Stomach (tissue), 9 donors: ENCODE results near the gene KCNK16. TPM values are rescaled to one million over a fixed set of nuclear protein-coding genes. Genes with fewer than 3 reads are reported as not detected.

Experiments used
- DNase-seq, 2 donors: peaks; one replicate each; pipeline versions ENCODE4 v3.0.0 to v3.0.0-alpha.2; 2013 to 2019
- H3K27ac ChIP-seq, 5 donors: fragments of 200-600 bp in 4 of 5; sonication (generic) in 4 of 5; one replicate each; pipeline ENCODE4 v1.5.1; 2013 to 2019; ENCODE audit warnings: mild to moderate bottlenecking in 1 of 5, moderate library complexity in 1 of 5
- H3K27me3 ChIP-seq, 3 donors: fragments of 200-600 bp; sonication (generic); one replicate each; pipeline ENCODE4 v1.5.1; 2017 to 2019; ENCODE audit warnings: mixed run types in 1 of 3
- H3K36me3 ChIP-seq, 4 donors: fragments of 200-600 bp; sonication (generic); 1 replicate in 3 of 4; 2 replicates in 1 of 4; pipeline ENCODE4 v1.5.1; 2016 to 2019
- H3K4me1 ChIP-seq, 4 donors: fragments of 200-600 bp; sonication (generic); one replicate each; pipeline ENCODE4 v1.5.1; 2016 to 2019
- H3K4me3 ChIP-seq, 4 donors: fragments of 200-600 bp; sonication (generic) in 3 of 4; one replicate each; pipeline ENCODE4 v1.5.1; 2016 to 2019; ENCODE audit warnings: mild to moderate bottlenecking in 1 of 4
- H3K9me3 ChIP-seq, 4 donors: fragments of 200-600 bp; sonication (generic); one replicate each; pipeline ENCODE4 v1.5.1; 2016 to 2019
- CTCF ChIP-seq, 7 experiments: fragments of 450-650 bp in 4 of 7; fragments of 200-600 bp in 3 of 7; sonication (generic) in 3 of 7; IDR thresholded peaks; one replicate each; pipeline ENCODE4 v1.5.1; 2016 to 2019; ENCODE audit warnings: antibody characterized with exemption in 7 of 7, control low read depth in 2 of 7, mild to moderate bottlenecking in 1 of 7
- EP300 ChIP-seq: sonication (generic); formaldehyde crosslinking; IDR thresholded peaks from one replicate; pipeline ENCODE4 v1.6.1; 2017; ENCODE audit warnings: antibody characterized with exemption
- POLR2A ChIP-seq, 4 donors: fragments of 450-650 bp; IDR thresholded peaks; one replicate each; pipeline ENCODE4 v1.6.1; 2016; ENCODE audit warnings: antibody characterized with exemption in 4 of 4, control low read depth in 2 of 4, mild to moderate bottlenecking in 1 of 4, moderate library complexity in 1 of 4
- POLR2AphosphoS5 ChIP-seq, 3 donors: sonication (generic); formaldehyde crosslinking; IDR thresholded peaks; one replicate each; pipeline ENCODE4 v1.6.1; 2016; ENCODE audit warnings: antibody characterized with exemption in 3 of 3
- WGBS, 5 donors: extraction: QIAGEN DNeasy Blood & Tissue Kit in 3 of 5; methylation state at CpG; one replicate each; pipeline versions ENCODE4 v1.1.5 to v1.1.7; 2013 to 2018; 5-methylcytosine and 5-hydroxymethylcytosine counted together
- intact Hi-C: fragments of 100-400 bp; cut with DNase I; formaldehyde crosslinking; loops from one replicate; pipeline ENCODE4 v1.15.1; 2023; ENCODE audit warnings: low total_unique reads
- polyA plus RNA-seq, 3 donors: library from polyadenylated mRNA; stranded (reverse); fragments of 200-250 nt; gene quantifications; one replicate each; pipeline ENCODE4 v1.2.3, GENCODE V29; 2013
- total RNA-seq, 5 donors: library from RNA; depleted of rRNA; stranded (reverse); fragments of >200 nt; gene quantifications; one replicate each; pipeline versions ENCODE4 v1.1.0 to v1.2.3, GENCODE V29; 2014 to 2016
- donor health status: healthy with polysubstance abuse.
- donor health status: Bipolar disorder and iron deficiency.
- donor health status: healthy.

KCNK16 gene
- total and polyA plus RNA-seq, 8 donors = 0.37 to 0.73 TPM; not detected in 6

- DNase-seq = no peak
- intact Hi-C loops = no loop called here
- no peaks in the 10 kb centered on the region for H3K9me3 ChIP-seq
- H3K27ac ChIP-seq = no peak overlapping the region
- peaks cover 0 to 2% (median 0%) of the 10 kb centered on the region in 3 donors for H3K27me3 ChIP-seq
- peaks cover 0 to 8% (median 5%) of the 10 kb centered on the region in 4 donors for H3K4me1 ChIP-seq
- H3K36me3 ChIP-seq = no peaks in the 10 kb centered on the region
- WGBS, 5 donors = 82 to 93% (median 89%) methylated on average over 5 of the region's 5 CpGs
- TF ChIP-seq CTCF (IDR thresholded peaks at IDR 0.05) (no peak), EP300 (no peak), POLR2AphosphoS5 (IDR thresholded peaks at IDR 0.05) (no peak), POLR2A (IDR thresholded peaks at IDR 0.05) (no peak)
- H3K4me3 ChIP-seq = no peak overlapping the region
Observed at GRCh38 chr6:39266782-39267355, 55.6 kb downstream of the KCNK16 start.

- H3K27me3 ChIP-seq = peaks cover 0 to 7% (median 0%) of the 10 kb centered on the region in 3 donors
- no peak overlapping the region for H3K4me3 ChIP-seq
- 87 to 96% (median 93%) methylated on average over 2 of the region's 2 CpGs for WGBS, 5 donors
- H3K9me3 ChIP-seq = no peaks in the 10 kb centered on the region
- no peak for DNase-seq
- TF ChIP-seq EP300 (no peak), CTCF (IDR thresholded peaks at IDR 0.05) (no peak), POLR2AphosphoS5 (IDR thresholded peaks at IDR 0.05) (no peak)
- H3K27ac ChIP-seq = no peak overlapping the region
- intact Hi-C loops = no loop called here
- peaks cover 0 to 8% (median 5%) of the 10 kb centered on the region in 4 donors for H3K4me1 ChIP-seq
- H3K36me3 ChIP-seq = no peaks in the 10 kb centered on the region
Observed at GRCh38 chr6:39266375-39266774, 56.1 kb downstream of the KCNK16 start.

Other genes with a start within 250 kb of the KCNK16 start
- 10 to 100 TPM in 2 of 5 donors, 1 to 10 TPM in 3; 1.2 to 24.8 (median 4.9) TPM for gene SAYSD1, start 207.5 kb downstream of the KCNK16 start, total RNA-seq
- 1 to 10 TPM; 6.6 to 9.9 (median 8.9) TPM for gene SAYSD1, start 207.5 kb downstream of the KCNK16 start, polyA plus RNA-seq
- 10 to 100 TPM in 4 of 5 donors, 1 to 10 TPM in 1; 6.7 to 30.7 (median 15.8) TPM for gene KCNK5, start 93.2 kb downstream of the KCNK16 start, total RNA-seq
- gene KCNK5, start 93.2 kb downstream of the KCNK16 start, polyA plus RNA-seq = 1 to 10 TPM; 4.9 to 6.0 (median 5.3) TPM
- 1 to 10 TPM in 1 of 5 donors, not detected in 4; 1.1 TPM for gene KCNK17, start 8.3 kb downstream of the KCNK16 start, total RNA-seq
- under 1 TPM; 0.15 to 0.68 (median 0.46) TPM for gene KCNK17, start 8.3 kb downstream of the KCNK16 start, polyA plus RNA-seq